NCI-H1694 treated with DMSO at 0.1 percent for 48 hours (cell line): ENCODE results near the gene SASS6.
"Not testable (repeated sequence)": the region's sequence is repeated elsewhere in the genome, so short reads cannot be mapped to it uniquely, and the experiment has no call there.

Experiments used
- DNase-seq: peaks from one replicate; lab custom pipeline; 2025; lab: John Stamatoyannopoulos, UW

Gene SASS6

DNA sequence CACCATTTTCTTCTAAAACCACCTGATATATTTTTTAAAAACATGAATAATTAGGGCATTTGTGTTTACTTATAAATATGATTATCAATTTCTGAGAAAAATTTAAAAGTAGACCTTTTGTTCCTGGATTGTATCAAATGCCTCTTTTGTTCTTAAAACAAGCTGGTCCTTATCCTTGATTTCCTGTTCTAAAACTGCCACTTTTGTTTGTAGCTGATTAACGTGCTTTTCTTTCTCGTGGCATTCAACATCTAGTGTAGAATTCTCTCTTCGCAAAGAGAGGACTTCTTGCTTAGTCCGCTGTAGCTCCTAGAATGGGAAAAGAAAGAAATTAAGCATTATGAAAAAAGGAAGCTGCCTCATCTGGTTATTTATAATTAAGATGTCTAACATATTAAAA, 25.0 kb downstream of the SASS6 start:
- no peak for DNase-seq

DNA sequence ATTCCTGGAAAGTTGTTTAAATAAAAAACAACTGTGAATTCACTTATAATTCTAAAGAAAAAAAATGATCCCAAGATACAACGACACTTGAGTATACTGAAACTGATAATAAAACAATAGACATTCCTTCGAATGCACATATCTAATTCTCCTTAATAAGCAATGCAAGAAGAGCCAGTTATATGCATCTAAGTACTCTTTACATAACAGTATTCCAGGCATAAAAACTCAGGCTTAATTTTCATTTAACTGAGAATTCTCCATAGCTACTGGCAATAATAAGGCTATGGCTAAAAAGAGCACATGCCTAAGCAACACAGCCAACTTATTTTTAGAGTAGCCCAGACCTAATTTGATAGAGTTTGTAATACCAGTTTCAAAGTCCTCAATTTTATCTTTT, 31.2 kb downstream of the SASS6 start:
- no peak for DNase-seq

DNA sequence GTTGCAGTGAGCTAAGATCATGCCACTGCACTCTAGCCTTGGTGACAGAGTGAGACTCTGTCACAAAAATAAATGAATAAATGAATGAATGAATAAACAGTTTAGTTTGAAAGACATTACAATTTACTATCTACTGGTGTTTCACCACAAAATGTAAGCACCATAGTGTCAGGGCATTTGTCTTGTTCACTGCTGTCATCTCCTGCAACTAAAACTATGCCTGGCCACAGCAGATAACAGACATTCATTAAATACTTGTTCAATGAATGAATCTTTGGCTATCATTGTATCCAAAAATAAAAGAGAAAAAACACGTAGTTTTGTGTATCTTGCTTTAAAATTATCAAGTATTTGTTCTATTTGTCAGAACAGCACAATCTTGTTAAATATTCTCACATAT, 32.5 kb downstream of the SASS6 start:
- DNase-seq = no peak

DNA sequence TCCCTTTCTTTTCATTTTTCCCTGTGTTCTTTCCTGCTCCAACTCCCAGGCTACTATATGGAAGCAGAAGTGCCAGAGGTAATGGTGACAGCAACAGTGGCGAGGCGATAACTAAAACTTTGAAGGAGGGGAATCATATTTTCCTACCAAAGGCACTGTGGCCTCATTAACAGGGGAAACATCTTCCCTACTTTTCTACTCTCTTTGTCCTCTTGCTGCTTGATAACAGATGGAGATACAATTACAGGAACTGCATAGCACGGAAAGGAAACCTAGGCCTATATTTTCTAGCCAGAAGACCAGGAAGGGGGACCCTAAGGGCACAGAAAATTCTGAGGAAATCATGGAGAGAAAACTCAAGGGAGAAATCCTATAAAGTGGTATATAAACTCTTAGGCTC, 42.3 kb downstream of the SASS6 start:
- DNase-seq = no peak

- DNase-seq = no peak
Observed at GRCh38 chr1:100089082-100089481, 43.6 kb downstream of the SASS6 start.

DNA sequence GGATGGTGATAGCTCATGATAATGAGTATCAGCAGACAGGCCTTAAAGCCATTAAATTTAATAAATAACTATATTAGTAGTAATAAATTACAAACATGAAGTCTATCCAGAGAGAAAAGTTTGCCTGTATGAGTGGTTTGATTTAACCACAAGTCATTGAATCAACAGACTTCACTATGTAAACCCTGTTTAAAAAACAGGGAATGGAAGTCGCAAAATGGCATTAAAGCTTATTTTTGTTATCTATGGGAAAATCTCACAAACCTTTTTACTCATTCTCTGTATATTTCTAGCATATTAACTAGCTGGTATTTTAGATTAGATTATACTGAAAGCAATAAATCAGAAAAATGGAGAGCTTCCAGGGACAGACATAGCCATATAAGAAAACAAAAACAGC, 45.3 kb downstream of the SASS6 start:
- no peak for DNase-seq

DNA sequence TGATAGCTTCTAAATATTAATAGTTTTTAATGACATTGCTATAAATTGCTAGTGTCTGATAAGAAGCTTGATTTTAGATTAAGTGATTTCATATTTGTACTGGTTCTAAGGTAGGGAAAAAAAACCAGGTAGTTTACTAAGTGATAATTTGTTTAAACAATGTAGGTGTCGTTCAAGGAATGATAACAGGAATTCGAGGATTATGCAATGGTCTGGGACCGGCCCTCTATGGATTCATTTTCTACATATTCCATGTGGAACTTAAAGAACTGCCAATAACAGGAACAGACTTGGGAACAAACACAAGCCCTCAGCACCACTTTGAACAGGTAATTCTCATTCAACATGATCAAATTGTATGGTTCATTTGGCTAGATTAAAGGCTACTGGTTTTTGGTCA, 52.4 kb downstream of the SASS6 start:
- DNase-seq = no peak

DNA sequence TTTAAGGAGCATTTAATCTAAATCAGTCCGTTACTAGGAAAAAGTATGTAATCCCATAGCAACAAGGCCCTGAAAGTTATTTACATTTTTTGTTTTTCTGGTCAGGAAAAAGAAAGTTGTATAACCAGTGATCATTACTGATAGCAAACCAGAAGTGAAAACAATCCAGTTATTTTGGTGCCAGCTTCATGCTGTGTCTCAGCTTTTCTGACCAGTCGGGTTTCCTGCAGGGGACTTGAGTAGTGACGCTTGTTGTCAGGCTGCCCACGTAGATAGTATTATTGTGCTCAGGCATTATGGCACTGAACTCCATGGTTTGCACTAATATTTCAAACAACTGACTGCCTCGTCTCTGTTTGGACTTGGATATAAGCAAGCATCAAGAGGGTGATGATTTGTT, 55.2 kb downstream of the SASS6 start:
- no peak for DNase-seq

DNA sequence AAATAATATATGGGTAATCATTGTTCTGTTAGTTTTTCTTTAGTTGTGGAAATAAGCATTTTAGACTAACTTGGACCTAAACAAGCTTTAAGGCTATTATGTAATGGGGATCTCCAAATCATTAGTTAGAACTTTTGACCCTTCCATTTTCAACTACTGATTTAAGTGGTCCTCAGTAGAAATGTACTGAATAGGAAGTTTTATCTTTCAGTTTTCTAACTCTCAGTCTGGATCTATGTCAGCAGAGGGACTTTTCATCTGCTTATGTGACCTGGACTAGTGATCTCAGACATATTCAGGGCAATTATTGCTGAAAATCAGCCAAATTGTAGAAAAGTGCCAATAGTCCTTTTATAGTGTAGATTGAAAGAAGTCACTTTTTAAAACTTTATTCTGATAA, 56.0 kb downstream of the SASS6 start:
- no peak for DNase-seq

GRCh38 chr1:100076319-100076718, 56.4 kb downstream of the SASS6 start:
- DNase-seq = no peak

- DNase-seq = no peak
Observed at GRCh38 chr1:100075773-100076172, 57.0 kb downstream of the SASS6 start.

- no peak for DNase-seq
Observed at GRCh38 chr1:100074604-100075395, 57.9 kb downstream of the SASS6 start.

DNA sequence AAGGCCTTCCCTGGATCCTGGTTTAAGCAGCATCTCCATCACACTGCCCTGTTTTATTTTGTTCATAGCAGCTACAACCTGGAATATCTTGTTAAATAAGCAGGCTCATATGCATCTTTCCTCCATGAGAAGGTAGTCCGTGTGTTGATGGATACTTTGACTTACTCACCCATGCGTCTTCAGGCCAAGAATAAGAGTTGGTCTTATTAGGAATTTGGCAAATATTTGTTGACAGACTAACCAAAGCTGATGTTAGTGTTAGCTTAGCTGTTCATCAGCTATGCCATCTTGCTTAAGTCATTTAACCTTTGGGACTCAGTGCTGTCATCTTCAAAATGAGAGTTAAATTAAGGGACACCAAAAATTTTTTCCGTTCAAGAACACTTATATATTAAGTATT, 59.2 kb downstream of the SASS6 start:
- no peak for DNase-seq

GRCh38 chr1:100070201-100070939, 62.4 kb downstream of the SASS6 start:
- no peak for DNase-seq

DNA sequence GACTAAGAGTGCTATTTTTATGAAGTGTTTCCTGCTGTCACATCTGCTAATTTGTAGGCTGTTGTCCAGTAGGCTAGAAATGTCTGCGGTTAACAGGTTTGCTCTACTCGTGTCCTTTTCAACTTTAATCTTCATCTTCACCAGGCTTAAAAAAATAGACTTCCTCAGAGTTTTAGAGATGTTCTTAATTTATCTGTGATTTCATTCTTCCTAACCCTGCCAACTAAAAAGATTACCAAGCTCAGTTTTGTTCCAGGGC, 66.8 kb downstream of the SASS6 start:
- DNase-seq = no peak

GRCh38 chr1:100065183-100065968, 67.4 kb downstream of the SASS6 start:
- DNase-seq = no peak

GRCh38 chr1:100061681-100062080, 71.0 kb downstream of the SASS6 start:
- DNase-seq = no peak

DNA sequence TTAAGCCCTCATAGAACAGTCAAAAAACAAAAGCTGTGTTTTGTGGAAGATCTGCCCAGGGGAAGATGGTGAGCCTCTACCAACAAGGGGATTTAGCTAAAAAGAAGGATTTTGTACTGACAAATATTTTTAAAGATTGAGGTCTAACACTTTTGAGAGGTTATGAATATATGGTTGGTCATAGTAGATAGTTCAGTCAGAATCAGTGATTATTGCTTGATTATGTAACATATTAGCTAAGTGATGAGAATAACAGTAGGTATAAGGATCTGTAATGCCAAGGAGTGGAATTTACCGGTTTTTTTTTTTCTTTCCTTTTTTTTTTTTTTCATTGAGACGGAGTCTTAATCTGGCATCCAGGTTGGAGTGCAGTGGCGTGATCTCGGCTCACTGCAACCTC, 79.0 kb downstream of the SASS6 start:
- DNase-seq = no peak

GRCh38 chr1:100053119-100053518, 79.6 kb downstream of the SASS6 start:
- no peak for DNase-seq

DNA sequence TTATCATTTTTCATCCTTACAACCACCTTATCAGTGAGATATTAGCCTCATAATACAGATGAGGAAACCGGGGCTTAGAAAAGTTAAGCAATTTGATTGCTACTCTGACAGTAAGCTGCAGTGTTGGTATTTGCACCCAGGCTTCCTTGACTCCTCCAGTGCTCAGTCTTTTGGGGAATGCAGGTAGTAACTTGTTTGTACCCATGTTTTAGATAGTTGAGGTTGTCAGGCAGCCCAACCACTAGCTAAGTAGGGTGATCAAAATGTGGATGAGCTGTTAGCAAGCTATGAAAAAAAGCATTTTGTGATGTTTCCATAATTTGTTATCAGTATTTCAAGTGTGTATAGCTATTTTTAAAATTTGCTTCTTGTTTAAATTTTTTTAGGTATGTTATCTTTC, 80.8 kb downstream of the SASS6 start:
- DNase-seq = no peak

GRCh38 chr1:100051401-100051800, 81.3 kb downstream of the SASS6 start:
- no peak for DNase-seq

- no peak for DNase-seq
Observed at GRCh38 chr1:100050139-100050538, 82.6 kb downstream of the SASS6 start.

DNA sequence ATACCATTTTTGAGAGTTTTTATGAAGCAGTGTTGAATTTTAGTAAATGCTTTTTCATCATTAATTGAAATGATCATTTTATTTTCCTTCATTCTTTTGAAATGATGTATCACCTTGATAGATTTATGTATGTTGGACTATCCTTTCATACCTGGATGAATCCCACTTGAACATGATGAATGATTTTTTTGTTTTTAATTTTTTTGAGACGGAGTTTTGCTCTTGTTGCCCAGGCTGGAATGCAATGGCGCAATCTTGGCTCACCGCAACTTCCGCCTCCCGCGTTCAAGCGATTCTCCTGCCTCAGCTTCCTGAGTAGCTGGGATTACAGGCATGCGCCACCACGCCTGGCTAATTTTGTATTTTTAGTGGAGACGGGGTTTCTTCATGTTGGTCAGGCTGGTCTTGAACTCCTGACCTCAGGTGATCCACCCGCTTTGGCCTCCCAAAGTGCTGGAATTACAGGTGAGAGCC, 85.5 kb downstream of the SASS6 start:
- DNase-seq = not testable (repeated sequence)
